Aorta (tissue), 5 donors: ENCODE measurements around the gene SPC24. TPM values are rescaled to one million over a fixed set of nuclear protein-coding genes. Genes with fewer than 3 reads are reported as not detected.
"Not testable (repeated sequence)": the region's sequence is repeated elsewhere in the genome, so short reads cannot be mapped to it uniquely, and the experiment has no call there.

Source experiments
- ATAC-seq: fragments of 200-7000 bp; cut with Tn5 transposase; one replicate; pipeline ENCODE4 v1.9.1; 2022; ENCODE audit warnings: moderate library complexity; ENCODE audit not compliant: low FRiP score
- DNase-seq, 2 donors: peaks; one replicate each; pipeline ENCODE4 v3.0.0-alpha.2; 2020
- H3K27ac ChIP-seq, 2 donors: one replicate each; pipeline ENCODE4 v1.5.1; 2013; ENCODE audit warnings: low read length in 2 of 2, mild to moderate bottlenecking in 2 of 2, moderate library complexity in 2 of 2, control low read depth in 1 of 2, inconsistent platforms in 1 of 2, low read depth in 1 of 2
- H3K27me3 ChIP-seq, 2 donors: one replicate each; pipeline ENCODE4 v1.6.1; 2013; ENCODE audit warnings: control low read depth in 1 of 2, low read length in 1 of 2, mild to moderate bottlenecking in 1 of 2, moderate library complexity in 1 of 2; ENCODE audit not compliant: insufficient read depth in 2 of 2, control insufficient read depth in 1 of 2
- H3K36me3 ChIP-seq, 2 donors: one replicate each; pipeline ENCODE4 v1.6.1; 2013; ENCODE audit warnings: control low read depth in 1 of 2, low read length in 1 of 2, mild to moderate bottlenecking in 1 of 2; ENCODE audit not compliant: insufficient read depth in 2 of 2, control insufficient read depth in 1 of 2
- H3K4me1 ChIP-seq, 2 donors: one replicate each; pipeline ENCODE4 v1.6.1; 2013; ENCODE audit warnings: low read length in 2 of 2, control low read depth in 1 of 2, mild to moderate bottlenecking in 1 of 2, moderate library complexity in 1 of 2; ENCODE audit not compliant: insufficient read depth in 2 of 2, control insufficient read depth in 1 of 2
- H3K4me3 ChIP-seq, 2 donors: one replicate each; pipeline ENCODE4 v1.5.1; 2013; ENCODE audit warnings: low read length in 2 of 2, control low read depth in 1 of 2, mild to moderate bottlenecking in 1 of 2
- H3K9me3 ChIP-seq: one replicate; pipeline ENCODE4 v1.6.1; 2013; ENCODE audit warnings: mild to moderate bottlenecking, low read length; ENCODE audit not compliant: control insufficient read depth
- WGBS, 2 donors: extraction: QIAGEN DNeasy Blood & Tissue Kit; methylation state at CpG; one replicate each; pipeline ENCODE4 v1.1.7; 2013; 5-methylcytosine and 5-hydroxymethylcytosine counted together
- intact Hi-C, 2 donors: fragments of 100-400 bp; cut with DNase I; formaldehyde crosslinking; loops; one replicate each; pipeline versions ENCODE4 v1.14.2 to v1.15.0; 2022
- polyA plus RNA-seq, 2 donors: library from polyadenylated mRNA; stranded (reverse); fragments of 200-250 nt; gene quantifications; one replicate each; pipeline ENCODE4 v1.2.3, GENCODE V29; 2013
- total RNA-seq, 2 donors: library from RNA; stranded (reverse); fragmentation: NEBNext Ultra II Directional; extraction: Animal tissue kit (Norgen Biotek cat#: 25700); gene quantifications; one replicate each; pipeline ENCODE4 v1.2.1, GENCODE V29; 2021
- donor health status: healthy with polysubstance abuse.
- donor health status: Bipolar disorder and iron deficiency.
- donor health status: DM: no; HTN: no; CAD: no.
- donor health status: DM: no; HTN: no; CAD: no.
- donor health status: DM: yes; HTN: yes; CAD: no.

SPC24 gene
- total and polyA plus RNA-seq, 4 donors, result 0.43 to 2.9 (median 1.1) TPM

DNA sequence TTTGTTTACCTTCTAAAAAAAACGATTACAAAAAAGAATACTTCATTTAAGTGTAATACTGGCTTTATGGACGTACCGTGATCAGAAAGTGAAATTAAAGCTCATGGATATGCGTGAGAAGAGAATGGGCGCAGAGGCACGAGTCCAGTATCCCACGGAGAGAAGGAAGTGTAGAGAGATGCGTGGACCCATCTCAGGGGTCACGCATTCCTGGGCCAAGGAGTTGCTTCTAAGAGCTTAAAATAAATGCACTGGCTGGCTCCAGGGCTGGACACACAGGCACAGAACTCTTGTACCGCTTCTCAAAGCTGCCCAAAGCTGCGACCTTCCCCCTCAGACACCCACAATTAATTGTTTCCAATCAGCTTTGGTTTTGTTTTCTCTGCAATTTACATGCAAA is 8.7 kb upstream of the SPC24 start:
- Histone ChIP-seq H3K36me3 (peaks cover 0 to 1% of the 10 kb centered on the region in 2 donors), H3K27me3 (no peaks in the 10 kb centered on the region), H3K27ac (peak overlapping the region; percentile 91 to 92), H3K4me1 (no peaks in the 10 kb centered on the region), H3K4me3 (peak overlapping the region; percentile 32 to 49), H3K9me3 (no peaks in the 10 kb centered on the region)
- intact Hi-C loops, result no loop called here
- DNase-seq (no peak), ATAC-seq (peak; percentile 34)
- WGBS, 2 donors, result 8 to 11% methylated on average over 11 of the region's 11 CpGs

DNA sequence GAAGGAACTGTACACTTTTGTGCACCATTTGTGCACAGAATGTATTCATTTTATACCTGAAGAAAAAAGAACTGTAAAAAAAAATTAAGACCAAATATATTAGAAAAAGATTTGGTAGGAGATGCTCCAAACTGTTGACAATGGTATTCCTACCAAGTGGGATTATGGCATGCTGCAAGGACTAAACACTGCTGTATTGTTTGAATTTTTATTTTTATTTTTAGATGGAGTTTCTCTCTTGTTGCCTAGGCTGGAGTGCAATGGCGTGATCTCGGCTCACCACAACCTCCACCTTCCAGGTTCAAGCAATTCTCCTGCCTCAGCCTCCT is 4.8 kb upstream of the SPC24 start:
- intact Hi-C loops, H3K9me3 ChIP-seq, H3K4me1 ChIP-seq, H3K27me3 ChIP-seq, H3K27ac ChIP-seq, H3K36me3 ChIP-seq, ATAC-seq, DNase-seq, H3K4me3 ChIP-seq: not testable (repeated sequence)
- WGBS, 2 donors, result 87 to 91% methylated on average over 2 of the region's 2 CpGs

DNA sequence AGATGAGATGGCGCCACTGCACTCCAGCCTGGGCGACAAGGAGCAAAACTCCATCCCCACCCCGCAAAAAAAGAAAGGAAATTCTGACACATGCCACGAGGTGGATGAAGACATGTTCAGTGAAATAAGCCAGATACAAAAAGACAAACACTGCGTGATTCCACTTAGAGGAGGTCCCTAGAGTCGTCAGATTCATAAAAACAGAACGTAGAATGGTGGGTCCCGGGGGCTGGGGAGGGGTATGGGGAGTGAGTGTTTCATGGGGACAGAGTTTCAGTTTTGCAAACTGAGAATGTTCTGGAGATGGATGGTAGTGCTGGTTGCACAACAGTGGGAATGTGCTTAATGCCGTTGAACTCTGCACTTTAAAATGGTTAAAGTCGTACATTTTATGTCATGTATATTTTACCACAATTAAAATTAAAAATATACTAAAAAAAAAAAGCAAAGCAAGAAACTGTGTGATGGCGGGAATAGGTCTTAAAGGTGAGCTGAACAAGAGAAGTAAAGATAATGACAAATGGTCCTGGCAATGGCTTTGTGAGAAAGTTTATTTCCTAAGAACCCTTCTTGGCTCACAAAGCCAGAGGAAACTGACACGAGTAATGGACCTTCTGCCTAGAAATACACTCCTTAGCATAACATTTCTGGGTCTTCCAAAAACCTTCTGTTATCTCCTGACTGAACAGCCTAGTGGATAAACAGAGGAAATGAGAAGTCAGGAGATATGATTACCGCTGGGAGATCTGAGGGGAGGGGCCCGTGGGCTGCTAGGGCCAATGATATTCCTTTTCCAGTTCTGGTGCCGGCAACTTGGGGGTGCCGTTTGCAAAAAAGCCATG is 4.2 kb upstream of the SPC24 start:
- Histone ChIP-seq H3K4me3 (no peak overlapping the region), H3K4me1 (no peaks in the 10 kb centered on the region), H3K27me3 (no peaks in the 10 kb centered on the region), H3K27ac (no peak overlapping the region), H3K9me3 (no peaks in the 10 kb centered on the region), H3K36me3 (no peaks in the 10 kb centered on the region)
- ATAC-seq (peak; percentile 52), DNase-seq (no peak)
- WGBS, 2 donors, result 9 to 13% methylated on average over 16 of the region's 16 CpGs
- intact Hi-C loops, result no loop called here

DNA sequence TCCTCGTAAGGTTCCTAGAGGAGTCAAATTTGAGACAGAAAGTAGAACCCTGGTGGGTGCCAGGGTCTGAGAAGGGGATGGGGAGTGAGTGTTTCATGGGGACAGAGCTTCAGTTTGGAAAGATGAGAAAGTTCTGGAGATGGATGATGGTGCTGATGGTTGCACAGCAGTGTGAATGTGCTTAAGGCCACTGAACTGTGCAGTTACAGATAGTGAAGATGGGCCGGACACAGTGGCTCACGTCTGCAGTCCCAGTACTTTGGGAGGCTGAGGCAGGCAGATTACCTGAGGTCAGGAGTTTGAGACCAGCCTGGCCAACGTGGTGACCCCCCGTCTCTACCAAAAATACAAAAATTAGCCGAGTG is 917 bp downstream of the SPC24 start:
- 41 to 46% methylated on average over 6 of the region's 6 CpGs for WGBS, 2 donors
- ATAC-seq (no peak), DNase-seq (no peak)
- intact Hi-C loops, result no loop called here
- Histone ChIP-seq H3K4me1 (no peaks in the 10 kb centered on the region), H3K36me3 (no peaks in the 10 kb centered on the region), H3K4me3 (no peak overlapping the region), H3K27me3 (no peaks in the 10 kb centered on the region), H3K27ac (no peak overlapping the region), H3K9me3 (no peaks in the 10 kb centered on the region)

DNA sequence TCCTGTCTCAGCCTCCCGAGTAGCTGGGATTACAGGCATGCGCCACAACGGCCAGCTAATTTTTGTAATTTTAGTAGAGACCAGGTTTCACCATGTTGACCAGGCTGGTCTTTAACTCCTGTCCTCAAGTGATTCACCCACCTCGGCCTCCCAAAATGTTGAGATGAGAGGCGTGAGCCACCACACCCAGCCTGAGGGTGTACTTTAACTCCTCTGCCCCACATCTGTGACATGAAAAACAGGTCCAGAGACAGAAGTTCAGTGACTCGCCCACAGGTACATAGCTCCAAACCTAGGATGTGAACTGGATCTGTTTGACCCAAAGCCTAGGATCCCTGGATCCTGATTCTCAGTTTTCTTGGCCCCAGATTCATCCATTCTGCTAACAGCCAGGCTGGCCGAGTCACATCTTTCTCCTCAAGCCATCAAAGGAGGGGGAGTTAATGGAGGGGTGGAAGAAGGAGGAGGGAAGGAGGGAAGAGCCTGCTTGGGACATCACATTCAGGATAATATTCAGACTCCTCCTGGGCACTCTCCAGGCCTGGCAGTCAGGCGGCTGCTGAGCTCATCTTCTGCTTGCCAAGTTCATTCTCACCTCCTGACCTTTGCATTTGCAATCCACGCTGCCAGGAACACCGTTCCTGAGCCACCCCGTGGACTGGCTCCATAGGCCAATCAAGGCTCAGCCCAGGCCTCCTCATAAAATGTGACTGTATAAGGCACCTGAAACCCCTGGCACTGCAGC is 3.1 kb downstream of the SPC24 start:
- ATAC-seq, result peak; percentile 66
- DNase-seq, result peak; percentile 81 to 86
- 46 to 47% methylated on average over 11 of the region's 11 CpGs for WGBS, 2 donors
- Histone ChIP-seq H3K27ac (peak overlapping the region; percentile 39 to 74), H3K9me3 (no peaks in the 10 kb centered on the region), H3K4me3 (no peak overlapping the region), H3K27me3 (no peaks in the 10 kb centered on the region), H3K4me1 (no peaks in the 10 kb centered on the region), H3K36me3 (no peaks in the 10 kb centered on the region)
- intact Hi-C loops, result no loop called here

DNA sequence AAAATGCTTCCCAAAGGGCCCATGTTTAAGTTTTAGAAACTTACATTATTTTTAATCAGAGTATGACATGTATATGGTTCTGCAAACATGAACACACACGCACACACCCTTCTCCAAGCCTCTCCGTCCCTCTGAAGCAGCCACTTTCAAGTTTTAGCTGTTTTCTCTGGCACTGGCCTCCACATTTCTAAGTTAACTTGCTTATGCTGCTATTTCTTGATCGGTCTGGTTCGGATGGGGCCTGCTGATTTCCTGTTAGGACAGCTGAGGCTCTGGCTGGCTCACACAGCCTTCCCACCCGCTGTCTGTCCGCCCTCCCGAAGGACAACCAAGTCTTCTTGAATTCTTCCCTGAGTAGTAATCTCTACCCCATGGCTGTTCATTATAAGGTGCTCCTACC is 4.4 kb downstream of the SPC24 start:
- Histone ChIP-seq H3K36me3 (no peaks in the 10 kb centered on the region), H3K27ac (peak overlapping the region in 1 of 2 donors; percentile 69), H3K4me1 (no peaks in the 10 kb centered on the region), H3K4me3 (no peak overlapping the region), H3K9me3 (no peaks in the 10 kb centered on the region), H3K27me3 (no peaks in the 10 kb centered on the region)
- intact Hi-C loops, result no loop called here
- DNase-seq (peak in 1 of 2 donors; percentile 76), ATAC-seq (peak; percentile 37)
- WGBS, 2 donors, result 6 to 9% methylated on average over 7 of the region's 7 CpGs

DNA sequence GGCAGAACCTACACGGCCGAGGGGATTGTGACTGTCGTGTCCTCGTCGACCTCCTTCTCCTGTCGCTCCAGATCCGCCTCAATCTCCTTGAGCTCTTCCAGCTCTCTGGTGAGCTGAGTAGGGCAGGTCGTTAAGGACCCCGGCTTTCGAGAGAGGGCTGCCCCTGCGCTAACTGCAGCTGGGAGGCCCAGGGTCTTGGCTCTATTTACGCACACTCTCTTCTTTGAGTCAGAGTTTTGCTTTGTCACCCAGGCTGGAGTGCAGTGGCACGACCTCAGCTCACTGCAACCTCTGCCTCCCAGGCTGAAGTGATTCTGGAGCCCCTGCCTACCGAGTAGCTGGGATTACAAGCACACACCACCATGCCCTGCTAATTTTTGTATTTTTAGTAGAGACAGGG is 7.6 kb downstream of the SPC24 start:
- Histone ChIP-seq H3K27me3 (no peaks in the 10 kb centered on the region), H3K9me3 (no peaks in the 10 kb centered on the region), H3K4me1 (no peaks in the 10 kb centered on the region), H3K4me3 (no peak overlapping the region), H3K36me3 (no peaks in the 10 kb centered on the region), H3K27ac (no peak overlapping the region)
- intact Hi-C loops, result no loop called here
- no peak for ATAC-seq
- no peak for DNase-seq
- WGBS, 2 donors, result 73 to 75% methylated on average over 14 of the region's 14 CpGs

DNA sequence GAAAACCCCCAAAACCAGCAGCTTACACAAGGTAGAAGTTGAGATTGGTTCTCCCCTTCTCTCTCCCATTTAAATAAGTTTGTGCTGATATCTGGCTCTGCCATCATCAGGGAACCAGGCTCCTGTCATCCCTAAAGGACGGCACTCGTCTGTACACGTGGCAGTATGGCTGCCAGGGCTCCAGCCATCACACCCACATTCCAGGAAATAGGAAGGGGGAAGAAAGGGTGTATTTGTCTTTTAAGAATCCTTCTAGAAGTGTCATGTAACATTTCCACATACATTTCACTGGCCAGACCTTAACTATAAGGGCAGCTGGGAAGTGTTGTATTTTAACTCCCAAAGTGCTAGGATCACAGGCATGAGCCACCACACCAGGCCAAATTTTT is 10.1 kb downstream of the SPC24 start:
- no peaks in the 10 kb centered on the region for H3K9me3 ChIP-seq
- intact Hi-C loops, result no loop called here
- no peaks in the 10 kb centered on the region for H3K27me3 ChIP-seq
- no peaks in the 10 kb centered on the region for H3K36me3 ChIP-seq
- H3K4me3 ChIP-seq, result no peak overlapping the region
- H3K27ac ChIP-seq, result no peak overlapping the region
- DNase-seq (no peak), ATAC-seq (no peak)
- no peaks in the 10 kb centered on the region for H3K4me1 ChIP-seq
- whole genome bisulfite sequencing, 2 donors, result 94 to 98% methylated on average over 3 of the region's 3 CpGs
